Bronchial smooth muscle cell (primary cell): Measurements from ENCODE around the gene SLC15A2. TPM values are rescaled to one million over a fixed set of nuclear protein-coding genes. Genes with fewer than 3 reads are reported as not detected.

Source experiments
- total RNA-seq: library from RNA; depleted of rRNA; stranded (reverse); fragments of >200 nt; gene quantifications from 2 replicates; pipeline ENCODE4 v1.2.1, GENCODE V29; 2014

SLC15A2 gene
- total RNA-seq: under 0.01 and 0.43 TPM in 2 replicates

GRCh38 chr3:121894301-121894990 lies at the start of gene SLC15A2:
SLC15A2 (plus strand) TSS chr3:121894401; CDS start chr3:121894477, 76 bp downstream.

Other genes starting within 250 kb of the SLC15A2 start
- 0.63 TPM in 1 of 2 replicates, not detected in the other for gene HCLS1, start 233.5 kb upstream of the SLC15A2 start, total RNA-seq
- gene GOLGB1, start 144.7 kb upstream of the SLC15A2 start, total RNA-seq: 40.4 and 67.1 TPM in 2 replicates
- 8.7 and 10.4 TPM in 2 replicates for gene IQCB1, start 59.3 kb upstream of the SLC15A2 start, total RNA-seq
- 1.4 and 3.7 TPM in 2 replicates for gene EAF2, start 59.2 kb upstream of the SLC15A2 start, total RNA-seq
- gene ILDR1, start 127.8 kb downstream of the SLC15A2 start, total RNA-seq: under 0.01 TPM in 1 of 2 replicates, not detected in the other
- gene CD86, start 161.0 kb downstream of the SLC15A2 start, total RNA-seq: not detected in 2 replicates